Smooth muscle cell (in vitro differentiated cells): Measurements from ENCODE around the gene PLPP1. TPM values are rescaled to one million over a fixed set of nuclear protein-coding genes. Genes with fewer than 3 reads are reported as not detected.

Source experiments
- DNase-seq: peaks from one replicate; lab custom pipeline; 2025; ENCODE audit not compliant: unreplicated experiment; lab: John Stamatoyannopoulos, UW
- H2AFZ ChIP-seq: fragments of 200-600 bp; sonication (generic); 2 replicates; pipeline ENCODE4 v1.6.0; 2016; ENCODE audit warnings: antibody characterized with exemption, low read depth, mild to moderate bottlenecking
- H3F3A ChIP-seq: fragments of 200-600 bp; sonication (generic); 2 replicates; pipeline ENCODE4 v1.6.0; 2017; ENCODE audit warnings: antibody characterized with exemption, low read depth
- H3K27ac ChIP-seq: fragments of 200-600 bp; sonication (generic); 2 replicates; pipeline ENCODE4 v1.5.1; 2016; ENCODE audit warnings: low read depth, mild to moderate bottlenecking
- H3K27me3 ChIP-seq: fragments of 200-600 bp; sonication (generic); 2 replicates; pipeline ENCODE4 v1.6.1; 2016; ENCODE audit warnings: low read depth, mild to moderate bottlenecking
- H3K36me3 ChIP-seq: fragments of 200-600 bp; sonication (generic); 2 replicates; pipeline ENCODE4 v1.5.1; 2016; ENCODE audit warnings: low read depth
- H3K4me1 ChIP-seq: fragments of 200-600 bp; sonication (generic); 2 replicates; pipeline ENCODE4 v1.5.1; 2016; ENCODE audit warnings: low read depth
- H3K4me2 ChIP-seq: fragments of 200-600 bp; sonication (generic); 2 replicates; pipeline ENCODE4 v1.6.0; 2016; ENCODE audit warnings: mild to moderate bottlenecking
- H3K4me3 ChIP-seq: fragments of 200-600 bp; sonication (generic); 2 replicates; pipeline ENCODE4 v1.5.1; 2016; ENCODE audit warnings: mild to moderate bottlenecking
- H3K79me2 ChIP-seq: fragments of 200-600 bp; sonication (generic); 2 replicates; pipeline ENCODE4 v1.6.0; 2016; ENCODE audit warnings: low read depth, mild to moderate bottlenecking
- H3K9ac ChIP-seq: fragments of 200-600 bp; sonication (generic); 2 replicates; pipeline ENCODE4 v1.6.0; 2016; ENCODE audit warnings: low read depth
- H3K9me3 ChIP-seq: fragments of 200-600 bp; sonication (generic); replicated peaks from 2 replicates; pipeline ENCODE4 v1.5.1; 2016; ENCODE audit warnings: low read depth
- H4K20me1 ChIP-seq: fragments of 200-600 bp; sonication (generic); 2 replicates; pipeline ENCODE4 v1.6.0; 2016; ENCODE audit warnings: low read depth
- CTCF ChIP-seq: fragments of 200-600 bp; sonication (generic); IDR thresholded peaks from 2 replicates; pipeline ENCODE4 v1.5.1; 2017; ENCODE audit warnings: borderline replicate concordance, mild to moderate bottlenecking, antibody characterized with exemption; ENCODE audit not compliant: insufficient read depth, poor library complexity, severe bottlenecking
- WGBS: methylation state at CpG from one replicate; pipeline ENCODE4 v1.1.7; 2016; ENCODE audit warnings: low lambda C conversion rate; 5-methylcytosine and 5-hydroxymethylcytosine counted together
- polyA plus RNA-seq: library from polyadenylated mRNA; unstranded; fragments of >200 nt; fragmentation: Nextera tagmentation; extraction: Ambion mirVana; gene quantifications from 2 replicates; pipeline ENCODE4 v1.2.1, GENCODE V29; 2016
- total RNA-seq: library from RNA; depleted of rRNA; stranded (reverse); fragments of >200 nt; gene quantifications from 2 replicates; pipeline ENCODE4 v1.2.3, GENCODE V29; 2014

The PLPP1 gene
- total and polyA plus RNA-seq, 2 experiments from 2014 or later: 47.2 to 108 TPM

GRCh38 chr5:55558484-55558883 is 23.7 kb upstream of the PLPP1 start:
- H3K27me3 ChIP-seq: no peaks in the 10 kb centered on the region
- TF ChIP-seq CTCF: no peak
- no peak overlapping the region for H3K9ac ChIP-seq
- no peaks in the 10 kb centered on the region for H3K79me2 ChIP-seq
- H3K4me1 ChIP-seq: no peaks in the 10 kb centered on the region
- DNase-seq: no peak
- H3F3A ChIP-seq: no peaks in the 10 kb centered on the region
- no peaks in the 10 kb centered on the region for H4K20me1 ChIP-seq
- no peak overlapping the region for H3K27ac ChIP-seq
- no peak overlapping the region for H3K4me2 ChIP-seq
- no peaks in the 10 kb centered on the region for H3K36me3 ChIP-seq
- H3K4me3 ChIP-seq: no peak overlapping the region
- no peaks in the 10 kb centered on the region for H3K9me3 ChIP-seq
- no peak overlapping the region for H2AFZ ChIP-seq
- WGBS: 72% methylated on average over 2 of the region's 2 CpGs

GRCh38 chr5:55557123-55557522 is 22.4 kb upstream of the PLPP1 start:
- Histone ChIP-seq H2AFZ (no peak overlapping the region), H3K79me2 (no peaks in the 10 kb centered on the region), H3K9ac (no peak overlapping the region), H3K4me3 (no peak overlapping the region), H3K27me3 (no peaks in the 10 kb centered on the region), H3K27ac (no peak overlapping the region), H3K4me1 (no peaks in the 10 kb centered on the region), H3K4me2 (no peak overlapping the region), H4K20me1 (no peaks in the 10 kb centered on the region), H3K9me3 (no peaks in the 10 kb centered on the region), H3F3A (no peaks in the 10 kb centered on the region), H3K36me3 (no peaks in the 10 kb centered on the region)
- no peak for DNase-seq
- no peak for TF ChIP-seq CTCF
- 95% methylated on average over 3 of the region's 3 CpGs for WGBS

- 84% methylated on average over 2 of the region's 2 CpGs for WGBS
- no peaks in the 10 kb centered on the region for H3K9me3 ChIP-seq
- H3K36me3 ChIP-seq: no peaks in the 10 kb centered on the region
- H3K4me2 ChIP-seq: no peak overlapping the region
- H3K27ac ChIP-seq: no peak overlapping the region
- H3K79me2 ChIP-seq: no peaks in the 10 kb centered on the region
- no peak for DNase-seq
- no peak overlapping the region for H3K4me3 ChIP-seq
- H2AFZ ChIP-seq: no peak overlapping the region
- H4K20me1 ChIP-seq: no peaks in the 10 kb centered on the region
- no peak overlapping the region for H3K9ac ChIP-seq
- H3K27me3 ChIP-seq: no peaks in the 10 kb centered on the region
- H3K4me1 ChIP-seq: no peaks in the 10 kb centered on the region
- no peaks in the 10 kb centered on the region for H3F3A ChIP-seq
- no peak for TF ChIP-seq CTCF
Measured at GRCh38 chr5:55554585-55555202, 19.9 kb upstream of the PLPP1 start.

- Histone ChIP-seq H4K20me1 (no peaks in the 10 kb centered on the region), H3K79me2 (no peaks in the 10 kb centered on the region), H3K27me3 (no peaks in the 10 kb centered on the region), H3K36me3 (no peaks in the 10 kb centered on the region), H3K9ac (no peak overlapping the region), H2AFZ (no peak overlapping the region), H3K9me3 (no peaks in the 10 kb centered on the region), H3K27ac (no peak overlapping the region), H3K4me3 (no peak overlapping the region), H3K4me2 (no peak overlapping the region), H3F3A (no peaks in the 10 kb centered on the region), H3K4me1 (no peaks in the 10 kb centered on the region)
- no peak for TF ChIP-seq CTCF
- 95% methylated on average over 10 of the region's 10 CpGs for WGBS
- no peak for DNase-seq
Measured at GRCh38 chr5:55551904-55552303, 17.1 kb upstream of the PLPP1 start.
